HG02981 (cell line): Measurements from ENCODE around the gene TMEM86B.

Source experiments
- ATAC-seq: cut with Tn5 transposase; IDR thresholded peaks from one replicate; pipeline ENCODE4 v1.9.1; 2021; ENCODE audit warnings: mild to moderate bottlenecking, moderate library complexity; ENCODE audit not compliant: unreplicated experiment

Gene TMEM86B

GRCh38 chr19:55257461-55258420 lies 29.2 kb upstream of the TMEM86B start:
- no peak for ATAC-seq

GRCh38 chr19:55256562-55257460 lies 28.2 kb upstream of the TMEM86B start:
- ATAC-seq, result no peak

GRCh38 chr19:55255618-55256423 lies 27.3 kb upstream of the TMEM86B start:
- ATAC-seq, result no peak

GRCh38 chr19:55254625-55254977 lies 26.0 kb upstream of the TMEM86B start:
- ATAC-seq, result no peak

GRCh38 chr19:55253842-55254624 lies 25.5 kb upstream of the TMEM86B start:
- ATAC-seq, result peak; percentile 49

- no peak for ATAC-seq
Observed at GRCh38 chr19:55252760-55253663, 24.4 kb upstream of the TMEM86B start.

GRCh38 chr19:55251341-55252081 lies 22.9 kb upstream of the TMEM86B start:
- no peak for ATAC-seq

GRCh38 chr19:55250262-55251036 lies 21.9 kb upstream of the TMEM86B start:
- no peak for ATAC-seq

- ATAC-seq, result no peak
Observed at GRCh38 chr19:55249841-55250240, 21.3 kb upstream of the TMEM86B start.

- ATAC-seq, result no peak
Observed at GRCh38 chr19:55248704-55249103, 20.1 kb upstream of the TMEM86B start.

GRCh38 chr19:55248166-55248675 lies 19.7 kb upstream of the TMEM86B start:
- ATAC-seq, result no peak

- ATAC-seq, result no peak
Observed at GRCh38 chr19:55247621-55248099, 19.1 kb upstream of the TMEM86B start.

- ATAC-seq, result no peak
Observed at GRCh38 chr19:55246462-55247451, 18.2 kb upstream of the TMEM86B start.

- no peak for ATAC-seq
Observed at GRCh38 chr19:55245236-55245904, 16.8 kb upstream of the TMEM86B start.

- ATAC-seq, result no peak
Observed at GRCh38 chr19:55244004-55244680, 15.6 kb upstream of the TMEM86B start.
